Stimulated activated CD4-positive, alpha-beta T cell treated with anti-CD3 and anti-CD28 coated beads, Interleukin-4, amount 100 ng/mL, for 4 hours (primary cell): ENCODE results near the gene CLDN9.
"Not testable (repeated sequence)": the region's sequence is repeated elsewhere in the genome, so short reads cannot be mapped to it uniquely, and the experiment has no call there.

Source experiments
- DNase-seq, 2 experiments: peaks; one replicate each; pipeline ENCODE4 v3.0.0-alpha.2; 2020

The CLDN9 gene

DNA sequence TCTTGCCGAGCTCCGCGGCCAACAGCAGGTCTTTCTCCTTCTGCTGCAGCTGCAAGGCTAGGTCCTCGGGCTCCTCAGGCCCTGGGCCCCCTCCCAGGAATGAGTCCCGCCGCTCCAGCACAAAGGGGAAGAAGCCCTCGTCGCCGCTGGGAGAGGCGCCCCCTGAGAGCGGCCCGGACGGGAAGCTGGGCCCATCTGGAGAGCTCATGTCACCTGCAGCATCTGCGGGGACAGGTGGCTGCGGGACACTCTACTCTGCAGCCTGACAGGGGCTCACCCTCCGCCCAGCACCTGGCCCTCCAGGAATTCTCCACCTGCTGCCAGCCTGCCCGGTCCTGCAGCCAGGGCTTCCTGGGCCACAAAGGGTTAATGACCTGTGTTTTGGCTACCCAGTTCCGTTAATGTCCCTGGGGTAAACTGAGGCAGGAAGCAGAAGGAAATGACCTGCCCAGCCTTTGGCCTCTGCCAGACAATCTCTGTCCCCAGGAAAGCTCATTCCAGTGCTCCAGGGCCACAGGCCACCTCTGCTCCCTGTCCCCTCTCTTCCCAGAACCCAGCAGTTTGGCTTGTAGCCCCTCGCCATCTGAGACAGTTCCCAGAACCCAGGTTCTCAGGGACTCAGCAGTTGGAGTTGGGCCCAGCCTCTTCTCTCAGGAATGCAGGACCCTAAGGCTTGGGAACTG lies 22.7 kb downstream of the CLDN9 start:
- DNase-seq = no peak

DNA sequence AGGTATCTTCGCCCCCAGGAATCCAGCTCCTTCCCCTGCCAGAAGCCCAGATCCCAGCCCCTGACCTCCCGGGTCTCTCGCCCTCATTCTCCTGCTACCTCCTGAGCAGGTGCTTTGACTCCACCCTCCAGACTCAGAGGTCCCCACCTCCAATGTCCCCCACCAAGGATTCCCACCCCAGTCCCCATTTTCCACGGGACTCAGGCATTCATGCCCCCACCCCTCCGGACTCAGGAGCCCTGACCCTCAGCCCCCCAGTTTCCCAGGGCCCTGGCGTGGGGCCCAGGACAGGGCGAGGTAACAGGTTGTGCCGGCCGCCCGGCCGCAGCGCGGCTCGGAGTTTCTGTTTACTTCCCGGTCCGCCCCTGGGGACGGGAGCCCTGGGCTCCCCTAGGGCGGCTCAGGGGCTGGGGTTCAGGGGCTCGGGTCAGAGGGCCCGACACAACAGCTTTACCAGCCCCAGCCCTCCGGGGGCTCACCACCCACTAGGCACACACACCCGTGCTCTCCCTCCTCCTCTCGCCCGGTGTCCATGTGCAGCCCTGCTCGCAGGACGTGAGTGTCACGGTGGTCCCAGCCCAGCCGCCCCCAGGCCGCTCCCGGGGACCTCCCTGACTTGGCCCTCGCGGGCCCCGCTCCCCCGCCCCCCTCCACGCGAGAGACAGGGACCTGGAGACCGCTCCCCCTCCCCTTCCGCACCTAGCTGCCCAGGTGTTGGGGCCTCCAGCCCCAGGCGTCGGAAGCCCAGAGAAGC lies 23.4 kb downstream of the CLDN9 start:
- DNase-seq = no peak

DNA sequence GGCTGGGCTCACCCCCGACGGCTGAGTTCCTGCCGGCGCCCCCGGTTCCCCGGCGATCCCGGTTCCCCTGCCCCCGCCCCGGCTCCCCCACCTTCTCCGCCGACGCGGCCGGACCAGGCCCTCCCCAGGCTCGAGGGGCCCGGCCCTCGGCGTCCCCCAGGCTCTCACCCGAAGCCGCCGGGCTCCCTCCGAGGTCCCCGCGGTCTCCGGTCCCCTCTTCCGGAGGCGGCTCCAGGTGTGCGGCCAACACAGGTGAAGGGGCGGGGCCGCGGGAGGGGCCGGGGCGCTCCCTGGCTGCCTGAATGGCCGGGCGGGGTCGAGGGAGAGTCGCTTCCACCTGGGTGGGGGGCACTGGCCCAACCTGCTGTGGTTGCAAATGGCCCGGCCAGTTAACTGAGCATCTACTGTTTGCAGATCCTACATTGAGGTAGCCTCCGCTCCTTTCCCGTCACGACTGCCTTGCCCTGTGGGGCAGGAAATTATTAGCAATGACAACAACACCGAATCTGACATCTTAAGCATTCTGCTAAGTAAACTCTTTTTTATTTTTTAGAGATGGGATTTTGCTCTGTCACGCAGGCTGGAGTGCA lies 24.1 kb downstream of the CLDN9 start, which contains the start of gene BICDL2:
BICDL2 (minus strand) TSS at position 219 of the 590 bp plus-strand sequence. CDS start 1,448 bp downstream, outside the sequence.
- DNase-seq = no peak

DNA sequence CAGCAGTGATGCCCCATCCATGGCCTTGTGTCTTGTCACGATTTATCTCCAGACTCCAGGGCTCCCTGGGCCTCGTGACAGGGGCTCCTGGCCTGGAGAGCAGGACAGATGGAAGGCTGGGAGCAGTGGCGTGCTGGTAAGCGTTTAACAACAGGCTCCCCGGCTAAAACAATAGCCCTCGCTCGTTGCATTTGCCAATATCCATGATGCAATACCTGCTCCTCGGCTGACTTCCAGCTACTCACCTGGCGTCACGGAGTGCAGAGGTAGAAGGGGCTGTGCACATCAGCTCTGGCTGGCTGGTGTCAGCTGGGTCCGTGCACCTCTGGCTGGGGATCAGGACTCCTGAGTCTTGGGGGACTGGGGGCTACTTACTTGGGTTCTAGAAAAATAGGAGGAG lies 25.5 kb downstream of the CLDN9 start:
- no peak for DNase-seq

DNA sequence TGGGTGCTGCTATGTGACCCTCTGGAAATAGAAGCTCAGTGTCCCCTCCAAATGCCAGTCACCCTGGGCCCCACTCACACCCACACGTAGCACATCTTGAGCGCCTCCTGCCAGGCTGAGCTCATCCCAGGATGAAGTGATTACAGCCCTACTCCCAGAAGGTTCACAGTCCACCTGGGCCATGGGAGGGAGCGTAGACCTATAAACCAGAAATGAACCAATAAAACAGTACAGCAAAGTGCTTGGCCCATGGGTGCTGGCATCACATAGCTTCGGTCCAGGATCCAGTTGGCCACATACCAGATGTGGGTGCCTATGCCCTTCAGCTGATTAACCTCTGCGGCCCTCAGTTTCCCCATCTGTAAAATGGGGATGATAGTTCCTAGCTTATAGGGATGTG lies 26.2 kb downstream of the CLDN9 start:
- DNase-seq = no peak

DNA sequence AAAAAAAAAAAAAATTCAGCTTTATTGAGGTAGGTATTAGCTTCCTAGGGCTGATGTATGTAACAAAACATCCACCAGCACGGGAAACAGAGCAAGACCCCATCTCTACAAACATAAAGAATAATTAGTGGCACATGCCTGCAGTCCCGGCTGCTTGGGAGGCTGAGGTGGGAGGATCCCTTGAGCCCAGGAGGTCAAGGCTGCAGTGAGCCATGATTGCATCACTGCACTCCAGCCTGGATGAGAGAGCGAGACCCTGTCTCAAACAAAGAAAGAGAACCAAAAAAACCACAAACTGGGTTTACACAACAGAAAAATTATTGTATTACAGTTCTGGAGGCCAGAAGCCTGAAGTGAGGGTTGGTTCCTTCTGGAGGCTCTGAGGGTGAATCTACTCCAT lies 29.7 kb downstream of the CLDN9 start:
- DNase-seq = no peak

DNA sequence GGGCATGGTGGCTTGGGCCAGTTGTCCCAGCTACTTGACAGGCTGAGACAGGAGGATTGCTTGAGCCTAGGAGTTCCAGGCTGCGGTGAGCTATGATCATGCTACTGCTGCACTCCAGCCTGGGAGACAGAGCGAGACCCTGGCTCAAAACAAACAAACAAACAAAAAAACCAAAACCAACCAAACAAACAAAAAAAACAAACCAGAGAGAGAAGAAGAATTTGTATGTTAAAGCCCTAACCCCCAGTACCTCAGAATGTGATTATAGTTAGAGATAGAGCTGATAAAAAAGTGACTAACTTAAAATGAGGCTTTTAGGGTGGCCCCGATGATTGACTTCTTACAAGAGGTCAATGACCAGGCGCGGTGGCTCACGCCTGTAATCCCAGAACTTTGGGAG lies 32.0 kb downstream of the CLDN9 start:
- no peak for DNase-seq

DNA sequence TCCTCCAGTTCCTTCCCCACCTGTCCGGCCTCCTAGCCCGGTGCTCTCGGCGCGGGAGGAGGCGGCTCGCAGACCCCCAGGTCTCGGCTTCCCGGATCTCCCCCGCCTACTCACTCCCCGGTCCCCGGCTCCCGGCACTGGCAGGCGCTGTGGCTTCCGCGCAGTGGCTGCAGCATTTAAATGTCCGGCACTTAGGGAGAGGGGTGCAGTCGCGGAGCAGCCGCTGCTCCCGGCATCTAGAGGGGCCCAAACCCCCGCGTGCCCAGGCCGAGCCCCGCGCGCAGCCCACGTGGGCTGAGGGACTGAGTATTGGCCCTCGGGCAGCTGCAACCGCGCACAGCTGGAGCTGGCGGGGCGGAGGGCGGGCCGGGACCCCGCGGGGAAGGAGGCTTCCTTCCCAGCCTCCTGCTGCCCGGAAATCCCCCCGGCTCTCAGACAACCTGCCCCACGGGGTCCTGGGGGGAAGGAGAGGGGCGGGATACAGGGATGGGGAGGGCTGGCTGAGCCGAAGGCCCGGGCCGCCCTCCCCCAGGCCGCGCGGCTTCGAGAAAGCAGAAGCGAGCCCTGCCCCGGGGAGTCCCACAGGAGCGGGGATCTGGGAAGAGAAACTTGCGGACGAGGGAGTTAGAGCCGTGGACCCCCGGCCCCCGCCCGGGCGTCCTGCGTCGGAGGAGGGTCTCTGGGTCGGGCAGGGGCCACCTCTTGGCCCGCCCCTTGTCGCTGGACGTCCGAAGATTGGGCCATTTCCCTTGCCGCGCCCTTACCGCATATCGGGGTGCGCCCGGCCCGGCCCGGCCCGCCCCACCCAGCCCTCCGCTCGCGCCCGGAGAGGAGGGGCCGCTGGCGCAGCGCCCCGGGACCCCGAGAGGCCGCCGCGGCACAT lies 33.3 kb downstream of the CLDN9 start, which contains the start of gene MMP25:
MMP25 (plus strand) TSS at position 804 of the 883 bp plus-strand sequence. CDS start 357 bp downstream, outside the sequence.
- DNase-seq = no peak

DNA sequence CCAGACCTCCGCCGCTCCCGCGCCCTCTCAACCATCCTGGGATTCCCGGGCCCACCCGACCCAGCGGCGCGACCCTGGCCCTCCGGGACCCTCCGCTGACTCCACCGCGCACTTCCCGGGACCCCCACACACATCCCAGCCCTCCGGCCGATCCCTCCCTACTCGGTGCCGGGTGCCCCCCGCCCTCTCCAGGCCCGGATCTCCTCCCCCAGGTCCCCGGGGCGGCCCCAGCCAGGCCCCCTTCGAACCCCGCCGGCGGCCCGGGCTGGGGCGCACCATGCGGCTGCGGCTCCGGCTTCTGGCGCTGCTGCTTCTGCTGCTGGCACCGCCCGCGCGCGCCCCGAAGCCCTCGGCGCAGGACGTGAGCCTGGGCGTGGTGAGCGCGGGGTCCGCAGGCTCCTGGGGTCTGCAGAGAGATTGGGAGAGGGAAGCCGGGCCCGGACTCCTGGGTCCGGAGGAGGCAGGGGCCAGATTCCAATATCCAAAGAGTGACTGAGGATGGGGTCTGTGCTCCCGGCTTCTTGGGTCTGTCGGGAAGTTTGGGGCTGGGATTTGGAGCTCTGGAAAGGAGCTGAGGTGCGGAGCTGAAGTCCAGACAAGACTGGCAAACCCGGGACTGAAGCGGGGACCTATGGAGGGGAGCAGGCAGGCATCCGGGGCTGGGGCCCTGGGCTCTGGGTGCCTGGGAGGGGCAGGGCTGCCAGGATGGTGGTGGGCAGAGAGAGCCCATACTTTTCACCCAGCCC lies 34.1 kb downstream of the CLDN9 start:
- no peak for DNase-seq

DNA sequence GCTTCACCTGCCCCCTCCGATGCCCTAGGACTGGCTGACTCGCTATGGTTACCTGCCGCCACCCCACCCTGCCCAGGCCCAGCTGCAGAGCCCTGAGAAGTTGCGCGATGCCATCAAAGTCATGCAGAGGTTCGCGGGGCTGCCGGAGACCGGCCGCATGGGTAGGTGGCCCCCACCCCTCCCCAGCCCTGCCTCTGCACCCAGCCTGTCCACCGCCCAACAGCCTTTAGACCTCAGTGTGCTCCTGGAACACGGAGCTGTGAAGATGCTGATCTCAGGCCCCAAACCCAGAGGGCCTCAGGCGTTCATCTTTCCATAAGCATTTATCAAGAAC lies 34.6 kb downstream of the CLDN9 start:
- DNase-seq = no peak

DNA sequence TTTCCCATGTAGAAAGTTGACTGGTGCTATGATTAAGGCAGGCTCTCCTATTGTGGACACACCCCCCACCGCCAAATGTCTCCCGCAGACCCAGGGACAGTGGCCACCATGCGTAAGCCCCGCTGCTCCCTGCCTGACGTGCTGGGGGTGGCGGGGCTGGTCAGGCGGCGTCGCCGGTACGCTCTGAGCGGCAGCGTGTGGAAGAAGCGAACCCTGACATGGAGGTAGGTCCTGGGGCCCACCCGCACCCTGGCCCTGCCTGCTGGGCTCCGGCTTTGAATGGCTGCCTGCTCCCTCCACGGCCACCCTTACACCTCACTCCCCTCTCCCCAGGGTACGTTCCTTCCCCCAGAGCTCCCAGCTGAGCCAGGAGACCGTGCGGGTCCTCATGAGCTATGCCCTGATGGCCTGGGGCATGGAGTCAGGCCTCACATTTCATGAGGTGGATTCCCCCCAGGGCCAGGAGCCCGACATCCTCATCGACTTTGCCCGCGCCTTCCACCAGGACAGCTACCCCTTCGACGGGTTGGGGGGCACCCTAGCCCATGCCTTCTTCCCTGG lies 37.3 kb downstream of the CLDN9 start:
- no peak for DNase-seq

DNA sequence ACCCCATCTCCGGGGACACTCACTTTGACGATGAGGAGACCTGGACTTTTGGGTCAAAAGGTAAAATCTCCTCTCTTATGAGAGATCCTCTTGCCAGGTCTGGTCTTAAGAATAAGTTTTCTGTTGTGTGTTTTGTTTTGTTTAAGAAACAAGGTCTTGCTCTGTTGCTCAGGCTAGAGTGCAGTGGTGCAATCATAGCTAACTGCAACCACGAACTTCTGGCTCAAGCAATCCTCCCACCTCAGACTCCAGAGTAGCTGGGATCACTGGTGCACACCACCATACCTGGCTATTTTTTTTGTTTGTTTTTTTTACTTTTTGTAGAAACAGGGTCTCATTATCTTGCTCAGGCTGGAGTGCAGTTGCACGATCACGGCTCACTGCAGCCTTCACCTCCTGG lies 37.8 kb downstream of the CLDN9 start:
- DNase-seq = no peak

DNA sequence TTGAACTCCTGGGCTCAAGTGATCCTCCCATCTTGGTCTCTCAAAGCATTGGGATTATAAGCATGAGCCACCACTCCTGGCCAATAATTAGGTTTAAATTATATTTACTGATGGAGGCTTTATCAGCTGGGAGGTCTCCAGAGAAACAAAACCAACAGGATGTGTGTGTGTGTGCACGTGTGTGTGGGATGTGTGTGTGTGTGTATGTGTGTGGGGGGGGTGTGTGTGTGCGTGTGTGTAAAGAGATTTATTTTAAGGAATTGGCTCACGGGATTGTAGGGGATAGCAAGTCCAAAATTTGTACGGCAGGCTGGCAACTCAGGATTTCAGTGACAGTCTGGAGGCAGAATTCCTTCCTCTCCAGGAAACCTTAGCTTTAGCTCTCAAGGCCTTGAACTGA lies 38.3 kb downstream of the CLDN9 start:
- no peak for DNase-seq

DNA sequence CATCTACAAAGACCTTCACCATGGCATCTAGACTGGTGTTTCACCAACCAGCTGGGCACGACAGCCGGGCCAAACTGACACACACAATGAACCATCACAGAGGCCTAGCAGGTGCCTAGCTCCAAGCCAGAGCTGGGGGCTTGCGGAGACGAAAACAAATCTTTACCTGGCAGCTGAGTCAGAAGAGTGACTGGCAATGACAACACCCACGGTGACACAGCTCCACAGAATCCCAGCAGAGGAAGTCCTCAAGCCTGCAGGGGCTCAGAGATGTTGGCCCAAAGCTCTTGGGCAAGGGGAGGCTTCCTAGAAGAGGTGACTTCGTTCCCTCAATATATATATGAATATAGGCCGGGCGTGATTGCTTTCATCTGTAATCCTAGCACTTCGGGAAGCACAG lies 38.8 kb downstream of the CLDN9 start:
- no peak for DNase-seq

DNA sequence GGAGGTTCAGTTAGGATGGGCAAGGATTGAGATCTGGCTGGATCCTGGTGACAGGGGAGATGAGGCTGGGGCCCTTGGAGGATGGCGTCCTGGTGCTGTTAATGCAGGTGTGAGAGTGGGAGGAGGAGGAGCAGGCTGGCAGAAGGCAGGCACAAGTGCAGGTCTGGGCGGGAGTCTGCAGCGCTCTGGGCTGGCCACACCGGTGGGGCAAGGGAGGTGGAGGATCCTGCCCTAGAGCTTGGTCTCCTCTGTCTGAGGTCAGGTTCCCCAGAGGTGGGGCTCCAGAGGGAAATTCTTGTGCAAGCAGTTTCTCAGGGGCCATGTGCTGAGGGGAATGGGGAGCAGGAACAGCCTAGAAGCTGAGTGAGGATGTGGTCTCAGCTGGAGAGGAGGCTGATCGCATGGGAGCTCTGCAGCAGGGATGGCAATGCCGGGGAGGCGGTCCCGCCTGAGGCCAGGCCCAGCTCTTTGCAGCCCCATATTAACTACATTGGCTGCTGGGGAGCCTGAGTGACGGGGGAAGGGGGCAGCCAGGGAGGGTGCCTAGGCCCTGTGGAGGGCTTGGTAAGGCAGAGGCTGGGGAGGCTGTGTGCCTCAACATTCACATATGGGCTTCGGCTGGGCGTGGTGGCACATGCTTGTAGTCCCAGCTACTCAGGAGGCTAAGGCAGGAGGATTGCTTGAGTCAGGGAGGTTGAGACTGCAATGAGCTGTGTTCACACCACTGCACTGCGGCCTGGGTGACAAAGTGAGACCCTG lies 40.0 kb downstream of the CLDN9 start:
- DNase-seq = not testable (repeated sequence)

DNA sequence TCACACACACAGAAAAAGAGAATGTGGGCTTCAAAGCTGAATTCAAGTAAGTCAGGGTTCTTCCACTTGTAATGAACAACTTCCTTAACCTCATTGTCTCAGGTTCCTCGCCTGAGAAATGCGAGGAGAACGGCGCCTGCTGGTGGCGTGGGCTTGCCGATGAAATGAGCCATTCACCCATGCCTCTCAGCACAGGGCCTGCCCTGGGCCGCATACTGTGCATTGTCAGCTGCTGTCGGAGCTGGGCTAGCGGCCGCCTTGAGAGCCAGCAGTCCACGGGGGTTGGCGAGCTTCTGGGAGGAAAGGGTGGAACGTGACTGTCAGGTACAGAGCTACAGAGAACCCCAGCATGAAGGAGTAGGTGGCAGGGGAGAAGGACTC lies 40.6 kb downstream of the CLDN9 start:
- DNase-seq = not testable (repeated sequence)

DNA sequence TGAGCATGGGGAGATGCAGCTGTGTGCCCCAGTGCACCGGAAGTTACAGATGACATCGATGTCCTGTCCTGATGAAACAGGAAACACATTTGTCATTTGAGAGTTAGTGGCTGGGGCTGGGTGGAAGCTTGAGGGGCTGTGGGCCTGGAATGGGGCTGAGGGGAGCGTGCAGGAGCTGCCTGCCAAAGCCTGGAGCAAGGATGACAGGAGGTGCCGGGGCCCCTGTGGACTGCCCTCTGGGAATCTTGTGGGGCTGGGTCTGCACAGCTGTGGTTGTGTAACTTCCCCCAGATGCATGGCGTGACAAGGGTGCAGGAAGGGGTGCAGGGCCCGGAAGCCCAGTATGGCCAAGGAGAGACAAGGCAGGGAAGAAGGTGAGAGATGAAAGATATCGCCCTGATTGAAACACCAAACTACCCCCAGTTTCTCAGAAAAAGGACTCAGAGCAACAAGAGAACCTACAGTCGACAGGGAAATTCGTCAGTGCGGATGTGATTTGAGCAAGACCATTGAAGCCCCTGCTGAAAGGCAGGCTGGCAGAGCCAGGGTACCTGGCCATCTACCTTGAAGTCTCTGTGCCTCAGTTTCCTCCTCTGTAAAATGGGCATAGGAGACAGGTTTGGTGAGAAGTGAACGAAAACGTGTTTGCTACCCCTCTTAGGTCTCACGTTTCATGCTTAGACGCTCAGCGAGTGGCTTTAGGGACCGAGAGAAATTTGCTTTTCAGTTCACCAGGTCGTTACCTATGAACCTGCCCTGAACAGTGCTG lies 42.4 kb downstream of the CLDN9 start:
- no peak for DNase-seq

DNA sequence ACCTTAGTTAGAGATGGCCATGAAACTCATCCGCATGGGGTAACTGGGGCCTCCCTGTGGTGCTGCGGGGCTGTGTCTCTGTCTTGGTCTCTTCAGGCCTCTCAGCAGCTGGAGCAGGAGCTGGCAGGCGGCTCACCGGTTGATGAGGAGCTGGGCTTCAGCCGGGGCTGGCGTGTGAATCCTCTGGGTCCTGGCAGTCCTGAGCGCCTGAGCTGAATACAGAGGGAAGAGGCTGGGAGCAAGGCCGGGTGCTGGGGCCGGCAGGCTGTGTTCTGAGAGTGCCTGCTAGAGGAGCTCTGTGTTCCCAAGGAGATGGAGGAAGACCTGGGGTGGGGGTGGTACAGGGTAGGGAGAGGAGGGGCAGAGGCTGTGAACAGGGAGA lies 43.0 kb downstream of the CLDN9 start:
- DNase-seq = not testable (repeated sequence)

DNA sequence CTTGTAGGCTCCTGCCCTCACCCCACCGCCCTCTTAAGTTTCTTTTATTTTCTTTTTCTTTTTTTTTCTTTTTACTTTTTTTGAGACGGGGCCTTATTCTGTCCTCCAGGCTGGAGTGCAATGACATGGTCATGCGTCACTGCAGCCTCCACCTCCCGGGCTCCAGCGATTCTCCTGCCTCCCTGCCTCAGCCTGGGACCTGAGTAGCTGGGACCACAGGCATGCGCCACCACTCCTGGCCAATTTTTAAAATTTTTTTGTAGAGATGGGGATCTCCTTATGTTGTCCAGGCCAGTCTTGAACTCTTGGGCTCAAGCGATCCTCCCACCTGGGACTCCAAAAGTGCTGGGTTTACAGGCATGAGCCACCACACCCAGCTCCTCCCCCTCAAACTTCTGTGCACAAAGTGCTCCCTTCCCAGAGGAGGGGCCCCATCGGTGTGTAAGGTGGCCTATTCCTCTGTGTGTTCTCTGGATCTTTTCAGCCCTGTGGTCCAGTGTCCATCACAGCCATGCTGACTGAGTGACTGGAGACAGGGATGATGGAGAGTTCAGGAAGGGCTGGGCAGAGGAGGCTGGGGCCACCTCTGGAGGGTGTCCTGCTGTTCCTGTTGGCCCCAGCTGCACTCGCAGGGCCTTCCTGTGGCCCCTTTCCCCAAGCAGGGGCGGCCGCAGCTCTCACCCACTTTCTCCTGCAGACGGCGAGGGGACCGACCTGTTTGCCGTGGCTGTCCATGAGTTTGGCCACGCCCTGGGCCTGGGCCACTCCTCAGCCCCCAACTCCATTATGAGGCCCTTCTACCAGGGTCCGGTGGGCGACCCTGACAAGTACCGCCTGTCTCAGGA lies 43.8 kb downstream of the CLDN9 start:
- DNase-seq = no peak
